Measurements from ENCODE around the gene TIPIN.
A peak's percentile ranks its signal among the peaks of the same experiment; 100 is the strongest.
"Not testable (repeated sequence)": the region's sequence is repeated elsewhere in the genome, so short reads cannot be mapped to it uniquely, and the experiment has no call there.

Gene TIPIN

GRCh38 chr15:66386204-66387123 is 30.0 kb upstream of the TIPIN start, which contains the start of gene MAP2K1:
Gene MAP2K1, plus strand, starts transcription at chr15:66386912. Its CDS starts 436 bp downstream, at chr15:66387348.
- DNase-seq (ENCODE audit: low read depth) = peak; percentile 75

GRCh38 chr15:66381376-66381775 is 24.9 kb upstream of the TIPIN start:
- DNase-seq (ENCODE audit: low read depth) = not testable (repeated sequence)

- no peak for DNase-seq (ENCODE audit: low read depth)
Observed at GRCh38 chr15:66378814-66379430, 22.4 kb upstream of the TIPIN start.

- no peak for DNase-seq (ENCODE audit: low read depth)
Observed at GRCh38 chr15:66374179-66374578, 17.7 kb upstream of the TIPIN start.

- DNase-seq (ENCODE audit: low read depth) = no peak
Observed at GRCh38 chr15:66369773-66370651, 13.5 kb upstream of the TIPIN start.

GRCh38 chr15:66364944-66365528 is 8.6 kb upstream of the TIPIN start:
- no peak for DNase-seq (ENCODE audit: low read depth)

- no peak for DNase-seq (ENCODE audit: low read depth)
Observed at GRCh38 chr15:66362776-66363175, 6.3 kb upstream of the TIPIN start.

- DNase-seq (ENCODE audit: low read depth) = not testable (repeated sequence)
Observed at GRCh38 chr15:66361745-66362460, 5.4 kb upstream of the TIPIN start.

GRCh38 chr15:66359740-66360139 is 3.3 kb upstream of the TIPIN start:
- no peak for DNase-seq (ENCODE audit: low read depth)

- DNase-seq (ENCODE audit: low read depth) = no peak
Observed at GRCh38 chr15:66356077-66356358, 467 bp downstream of the TIPIN start.

GRCh38 chr15:66348530-66348929 is 8.0 kb downstream of the TIPIN start:
- DNase-seq (ENCODE audit: low read depth) = not testable (repeated sequence)

- no peak for DNase-seq (ENCODE audit: low read depth)
Observed at GRCh38 chr15:66328771-66329170, 27.7 kb downstream of the TIPIN start.

GRCh38 chr15:66327736-66328135 is 28.7 kb downstream of the TIPIN start:
- DNase-seq (ENCODE audit: low read depth) = no peak

- no peak for DNase-seq (ENCODE audit: low read depth)
Observed at GRCh38 chr15:66326051-66326450, 30.4 kb downstream of the TIPIN start.

- DNase-seq (ENCODE audit: low read depth) = no peak
Observed at GRCh38 chr15:66323312-66323928, 33.1 kb downstream of the TIPIN start.

GRCh38 chr15:66312144-66312543 is 44.3 kb downstream of the TIPIN start:
- no peak for DNase-seq (ENCODE audit: low read depth)

- no peak for DNase-seq (ENCODE audit: low read depth)
Observed at GRCh38 chr15:66310786-66311185, 45.7 kb downstream of the TIPIN start.

GRCh38 chr15:66309828-66310227 is 46.7 kb downstream of the TIPIN start:
- DNase-seq (ENCODE audit: low read depth) = no peak

GRCh38 chr15:66308531-66308930 is 48.0 kb downstream of the TIPIN start:
- no peak for DNase-seq (ENCODE audit: low read depth)

- DNase-seq (ENCODE audit: low read depth) = no peak
Observed at GRCh38 chr15:66306381-66306780, 50.1 kb downstream of the TIPIN start.

- DNase-seq (ENCODE audit: low read depth) = not testable (repeated sequence)
Observed at GRCh38 chr15:66304425-66304824, 52.1 kb downstream of the TIPIN start.

Measured in HS-5 (cell line).